GM18873 (cell line): ENCODE results near the gene ALDH1A3.

Source experiments
- ATAC-seq: cut with Tn5 transposase; IDR thresholded peaks from one replicate; pipeline ENCODE4 v1.9.1; 2021; ENCODE audit warnings: mild to moderate bottlenecking, moderate library complexity, moderate number of reproducible peaks; ENCODE audit not compliant: unreplicated experiment, low FRiP score

Gene ALDH1A3

DNA sequence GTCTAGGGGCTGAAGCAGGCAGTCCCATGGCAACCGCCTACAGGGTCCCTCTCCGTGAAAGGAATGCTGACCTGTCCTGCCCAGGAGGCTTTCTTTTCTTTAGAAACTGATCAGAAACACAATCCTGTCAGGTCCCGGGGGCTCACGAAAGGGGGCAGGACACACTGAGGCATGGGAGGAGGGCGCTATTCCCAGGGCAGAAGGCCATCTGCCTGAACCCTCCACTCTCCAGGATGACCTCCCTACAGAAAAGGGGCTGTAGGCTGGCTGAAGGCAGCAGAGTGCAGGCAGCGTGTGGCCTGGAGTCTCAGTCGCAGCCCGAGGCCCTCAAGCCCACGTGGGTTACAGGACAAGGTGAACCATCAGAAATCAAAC, 21.2 kb downstream of the ALDH1A3 start:
- ATAC-seq, result no peak

DNA sequence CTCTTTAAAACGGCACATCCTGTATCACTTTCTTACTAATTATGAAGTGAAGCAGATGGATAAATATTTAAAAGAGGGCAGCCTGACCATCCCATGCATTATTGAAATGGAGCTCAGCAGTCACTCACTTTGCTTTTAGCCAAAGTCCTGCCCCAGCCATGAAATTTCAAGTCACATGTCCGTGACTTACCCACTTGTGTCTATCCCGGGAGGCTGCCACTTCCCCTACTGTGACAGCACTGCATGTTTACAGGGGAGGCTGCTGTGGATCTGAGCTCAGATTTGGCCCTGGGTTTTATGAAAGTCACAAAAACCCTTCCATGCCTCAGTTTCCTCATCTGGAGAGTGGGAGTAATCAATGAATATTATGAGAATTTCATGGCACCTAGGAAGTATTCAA, 21.7 kb downstream of the ALDH1A3 start:
- no peak for ATAC-seq

DNA sequence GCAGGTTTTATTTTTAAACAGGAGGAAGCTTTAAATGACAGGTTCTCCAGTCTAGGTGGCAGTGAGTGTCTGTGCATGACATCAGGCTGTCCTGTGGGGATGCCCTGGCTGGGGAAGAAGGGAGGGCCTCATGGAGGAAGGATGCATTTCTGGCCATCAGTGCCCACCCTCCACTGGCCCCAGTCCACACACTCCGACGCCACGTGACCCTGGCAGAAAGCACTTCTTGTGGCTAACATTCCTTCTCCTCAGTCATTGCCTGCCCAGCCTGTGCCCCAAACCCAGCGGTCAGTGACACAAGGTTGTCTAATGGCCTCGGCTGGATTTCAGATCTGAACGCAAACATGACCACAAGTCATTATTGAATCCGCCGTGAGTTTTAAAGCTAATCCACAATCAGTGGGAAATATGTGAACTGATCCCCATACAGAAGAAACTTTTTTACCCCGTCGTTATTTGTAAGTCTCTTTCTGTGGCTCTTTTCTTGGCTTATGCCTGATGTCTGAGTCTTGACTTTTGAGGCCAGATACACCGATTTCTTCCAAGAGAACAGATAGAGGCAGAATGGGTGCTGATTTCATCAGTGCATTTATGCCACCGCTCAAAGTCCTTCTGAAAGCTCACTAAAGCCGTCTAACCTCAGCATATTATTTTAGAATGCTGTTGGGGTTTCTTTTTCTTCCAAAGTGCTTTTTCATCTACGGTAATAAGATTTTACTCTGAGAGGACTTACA, 22.2 kb downstream of the ALDH1A3 start:
- ATAC-seq, result no peak

DNA sequence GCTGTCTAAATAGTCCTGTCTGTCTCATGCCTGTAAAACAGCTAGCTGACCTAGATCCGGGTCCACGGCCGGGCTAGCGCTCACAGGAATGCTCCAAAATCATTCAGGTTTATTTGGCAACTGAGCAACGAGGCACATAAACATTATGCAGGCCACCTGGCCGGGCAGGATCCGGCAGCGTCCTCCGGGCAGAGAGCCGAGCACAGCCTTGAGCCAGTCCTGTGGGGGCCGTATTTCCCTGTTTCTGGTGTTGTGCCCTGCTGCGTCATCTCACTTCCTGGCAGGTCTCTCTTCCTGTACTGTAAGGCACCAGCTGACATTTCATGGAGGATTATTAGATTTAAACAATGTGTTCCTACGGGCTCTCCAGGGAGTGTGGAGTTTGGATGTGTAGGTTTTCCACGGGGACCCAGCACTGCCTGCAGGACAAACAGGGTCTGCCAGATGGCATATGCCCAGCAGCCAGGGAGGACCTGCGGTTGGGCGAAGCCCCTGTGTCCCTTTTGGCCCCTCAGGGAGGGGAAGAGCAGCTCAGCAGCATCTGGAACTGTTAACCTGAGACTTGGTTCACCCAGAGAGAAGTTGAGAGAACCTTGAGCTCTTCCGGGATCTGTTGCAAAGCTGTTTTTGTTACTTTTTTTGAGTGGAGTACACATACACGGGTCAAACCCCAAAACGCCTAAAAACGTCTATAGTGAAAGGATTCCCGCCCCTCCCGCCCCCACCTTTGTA, 23.0 kb downstream of the ALDH1A3 start:
- ATAC-seq, result no peak

DNA sequence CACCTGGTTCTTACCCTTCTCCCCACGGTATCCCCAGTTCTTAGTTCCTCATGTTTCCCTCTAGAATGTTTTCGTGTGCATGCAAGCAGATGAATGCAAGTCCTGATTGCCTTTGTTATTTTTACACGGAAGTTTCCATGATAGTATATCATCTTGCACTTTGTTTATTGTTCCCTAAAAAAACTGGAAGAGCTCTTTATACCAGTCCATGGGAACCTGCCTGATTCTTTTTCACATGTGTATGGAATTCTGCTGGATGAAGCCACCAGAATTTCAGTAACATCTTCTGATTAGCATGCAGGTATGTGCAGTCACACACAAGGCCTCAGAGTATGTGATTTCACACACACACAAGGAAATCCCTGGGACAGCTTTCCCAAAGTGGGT, 23.5 kb downstream of the ALDH1A3 start:
- ATAC-seq, result no peak

DNA sequence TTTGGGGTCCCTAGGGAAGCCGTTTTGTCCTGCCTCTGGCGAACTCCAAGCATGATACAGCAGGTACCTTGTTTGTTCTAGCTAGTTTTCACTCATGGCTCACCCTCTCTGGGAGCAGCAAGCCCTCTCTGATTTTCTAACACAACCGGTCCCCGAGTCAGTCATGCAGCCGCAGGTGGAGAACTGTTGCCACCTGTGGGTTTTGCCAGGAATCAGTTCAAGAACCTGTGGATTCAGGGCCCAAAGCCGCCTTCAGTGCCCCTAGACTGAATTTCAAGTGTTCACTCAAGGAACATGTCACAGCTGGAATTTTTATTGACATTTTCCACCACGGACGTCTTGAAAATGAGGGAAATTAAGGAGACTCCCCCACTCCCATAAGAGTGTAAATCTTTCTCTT, 26.2 kb downstream of the ALDH1A3 start:
- ATAC-seq, result no peak

DNA sequence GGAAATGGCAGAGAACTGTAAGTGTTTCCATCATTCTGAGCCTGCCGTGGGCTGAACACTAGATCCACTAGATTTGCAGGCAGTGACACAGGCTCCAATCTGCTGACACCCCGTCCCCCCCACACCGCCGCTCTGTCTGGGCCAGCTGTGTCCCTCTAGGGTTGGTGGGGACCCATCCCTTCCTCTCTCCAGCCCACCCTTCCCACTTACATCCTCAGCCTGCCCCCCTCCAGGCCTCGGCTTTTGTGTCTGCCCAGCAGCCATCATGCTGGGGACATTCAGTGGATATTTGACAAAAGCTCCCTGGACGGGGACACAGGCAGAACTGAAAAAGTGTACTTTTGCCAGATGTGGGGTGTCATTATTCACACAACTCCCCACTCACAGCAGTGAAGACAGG, 28.8 kb downstream of the ALDH1A3 start:
- ATAC-seq, result no peak

DNA sequence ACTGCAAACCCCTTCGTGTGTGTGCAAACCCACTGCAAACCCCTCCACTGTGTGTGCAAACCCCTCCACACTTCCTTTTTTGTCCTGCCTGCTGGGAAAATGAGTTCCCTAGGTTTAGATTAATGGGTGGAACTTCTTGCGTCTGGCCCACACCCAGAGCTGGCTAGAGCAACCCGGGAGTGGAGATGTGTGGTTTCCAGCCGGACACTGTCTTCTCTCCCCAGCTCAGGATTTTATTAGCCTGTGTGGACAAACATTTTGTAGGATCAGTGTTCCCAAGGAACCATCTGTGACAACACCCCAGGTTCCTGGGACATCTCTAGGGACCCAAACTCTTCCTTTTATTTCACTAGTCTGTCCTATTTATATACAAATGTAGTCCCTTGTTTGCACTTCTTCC, 29.9 kb downstream of the ALDH1A3 start:
- ATAC-seq, result no peak

DNA sequence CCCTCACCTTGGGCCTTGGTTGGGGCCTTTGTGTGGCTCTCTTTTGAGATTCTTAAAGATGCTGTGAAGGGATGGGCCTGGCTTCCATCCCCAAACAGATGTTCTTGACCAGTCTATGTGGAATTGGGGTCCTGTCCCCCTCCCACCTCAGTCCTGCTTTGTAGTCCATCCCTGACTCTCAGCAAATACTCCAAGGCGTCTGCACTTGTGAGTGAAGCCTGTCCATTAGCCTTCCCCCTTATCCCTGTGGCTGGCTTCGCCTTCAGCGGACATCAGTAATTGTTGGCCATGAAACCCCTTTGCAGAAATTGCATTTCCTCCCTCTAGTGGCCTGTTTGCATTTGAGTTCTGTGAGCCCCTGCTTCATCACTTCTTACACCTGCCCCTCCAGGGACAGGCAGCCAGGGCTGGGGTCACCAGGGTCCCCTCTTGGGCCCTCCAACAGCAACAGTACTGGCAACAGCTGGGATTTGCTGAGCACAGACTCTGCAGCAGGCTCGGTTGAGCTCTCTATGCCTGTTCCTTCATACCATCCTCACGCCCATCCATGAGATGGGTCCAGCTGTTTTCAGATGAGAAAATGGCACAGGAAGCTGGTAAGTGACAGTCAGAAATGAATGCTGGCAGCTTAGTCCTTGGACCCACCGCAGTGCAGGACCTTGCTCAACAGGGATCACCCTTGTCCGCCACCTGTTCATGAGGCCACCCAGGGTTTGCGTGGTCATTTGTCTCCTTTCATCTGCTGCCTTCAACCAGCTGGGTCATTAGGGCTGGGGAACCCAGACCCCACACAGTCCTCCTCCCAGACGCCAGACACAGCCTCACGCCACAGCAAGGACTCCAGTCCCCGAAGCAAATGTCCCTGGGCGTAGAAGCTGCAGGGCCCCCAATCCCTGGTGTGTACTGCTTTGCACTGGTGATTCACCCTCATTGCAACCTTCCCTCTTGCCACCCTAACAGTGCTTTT, 30.6 kb downstream of the ALDH1A3 start:
- no peak for ATAC-seq

DNA sequence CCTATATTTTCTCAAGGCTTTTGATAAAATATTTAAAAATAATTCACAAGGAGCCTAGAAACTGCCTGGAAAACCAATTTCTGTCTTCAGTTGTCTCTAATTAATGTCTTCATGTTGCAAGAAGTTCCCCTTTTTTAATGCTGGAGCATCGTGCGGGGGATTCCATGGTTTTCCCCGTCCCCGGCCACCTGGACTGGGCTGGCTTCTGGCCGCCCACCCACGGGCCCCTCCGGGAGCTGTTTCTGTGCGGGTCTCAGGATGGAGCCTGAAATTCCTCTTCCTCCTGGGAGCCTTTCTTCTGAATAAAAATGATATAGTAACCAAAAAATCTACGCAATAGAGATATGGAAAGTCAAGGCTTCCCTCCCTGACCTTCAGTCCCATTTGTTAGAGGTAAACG, 31.5 kb downstream of the ALDH1A3 start:
- no peak for ATAC-seq

DNA sequence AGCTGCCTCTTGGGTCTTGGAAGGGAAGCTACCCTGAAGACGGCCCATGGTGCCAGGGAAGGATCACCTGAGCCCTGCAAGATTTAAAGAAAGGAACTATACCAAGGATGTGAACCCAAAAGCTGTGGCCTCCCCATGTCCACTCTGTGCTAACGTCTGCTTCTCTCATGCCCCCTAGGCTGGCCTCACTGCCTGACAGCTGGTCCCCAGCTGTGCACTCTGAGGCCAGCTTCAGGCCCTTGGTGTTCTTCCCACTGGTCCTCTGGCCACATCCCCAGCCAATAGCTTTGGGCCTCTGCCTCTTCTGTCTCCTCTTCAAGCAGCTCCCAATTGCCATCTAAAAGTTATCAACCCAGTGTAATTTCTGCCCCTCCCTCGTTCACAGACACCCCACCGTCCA, 34.3 kb downstream of the ALDH1A3 start:
- no peak for ATAC-seq

DNA sequence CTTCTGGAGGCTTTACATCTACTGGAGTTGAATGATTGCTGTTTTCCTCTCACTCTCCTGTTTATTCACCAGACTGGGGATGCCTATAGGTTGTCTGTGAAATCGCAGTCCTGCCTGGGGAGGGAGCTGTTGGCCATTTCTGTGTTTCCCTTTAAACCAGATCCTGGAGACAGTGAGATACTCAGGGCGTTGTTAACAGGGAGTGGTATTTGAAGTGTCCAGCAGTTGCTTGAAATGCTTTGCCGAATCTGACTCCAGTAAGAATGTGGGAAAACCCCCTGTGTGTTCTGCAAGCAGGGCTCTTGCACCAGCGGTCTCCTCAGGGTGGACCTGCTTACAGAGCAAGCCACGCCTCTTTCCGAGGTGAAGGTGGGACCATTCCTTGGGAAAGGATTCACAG, 35.2 kb downstream of the ALDH1A3 start:
- no peak for ATAC-seq

DNA sequence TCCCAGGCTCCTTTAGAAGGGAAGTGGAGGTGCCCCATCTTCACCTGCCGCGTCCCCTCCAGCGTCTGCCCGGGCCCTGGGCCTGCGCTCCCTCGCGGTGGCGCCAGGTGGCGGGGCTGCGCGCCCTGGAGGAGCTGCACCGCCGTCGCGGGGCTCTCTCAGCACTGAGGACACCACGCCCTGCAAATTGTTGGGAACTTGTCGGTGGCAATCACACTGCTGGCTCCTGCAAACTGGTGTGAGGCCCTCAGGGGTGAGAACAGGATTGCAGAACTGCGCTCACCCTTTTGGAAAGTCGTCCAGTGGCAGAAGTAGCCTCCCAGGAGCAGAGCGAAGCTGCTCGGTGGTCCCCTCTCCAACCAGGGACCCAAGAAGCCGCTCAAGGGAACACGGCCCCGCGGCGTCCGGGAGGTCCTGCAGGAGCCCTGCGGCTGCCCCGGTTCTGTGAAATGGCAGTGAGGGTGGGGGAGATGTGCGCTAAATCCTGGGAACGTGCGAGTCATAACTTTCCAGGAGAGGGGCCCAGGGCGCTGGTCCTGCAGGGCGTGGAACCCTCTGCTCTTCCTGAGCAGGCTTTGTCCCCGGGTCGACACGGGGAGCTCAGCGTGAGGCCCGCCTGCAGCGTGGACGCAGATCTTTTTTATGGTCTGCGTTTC, 38.5 kb downstream of the ALDH1A3 start:
- no peak for ATAC-seq

DNA sequence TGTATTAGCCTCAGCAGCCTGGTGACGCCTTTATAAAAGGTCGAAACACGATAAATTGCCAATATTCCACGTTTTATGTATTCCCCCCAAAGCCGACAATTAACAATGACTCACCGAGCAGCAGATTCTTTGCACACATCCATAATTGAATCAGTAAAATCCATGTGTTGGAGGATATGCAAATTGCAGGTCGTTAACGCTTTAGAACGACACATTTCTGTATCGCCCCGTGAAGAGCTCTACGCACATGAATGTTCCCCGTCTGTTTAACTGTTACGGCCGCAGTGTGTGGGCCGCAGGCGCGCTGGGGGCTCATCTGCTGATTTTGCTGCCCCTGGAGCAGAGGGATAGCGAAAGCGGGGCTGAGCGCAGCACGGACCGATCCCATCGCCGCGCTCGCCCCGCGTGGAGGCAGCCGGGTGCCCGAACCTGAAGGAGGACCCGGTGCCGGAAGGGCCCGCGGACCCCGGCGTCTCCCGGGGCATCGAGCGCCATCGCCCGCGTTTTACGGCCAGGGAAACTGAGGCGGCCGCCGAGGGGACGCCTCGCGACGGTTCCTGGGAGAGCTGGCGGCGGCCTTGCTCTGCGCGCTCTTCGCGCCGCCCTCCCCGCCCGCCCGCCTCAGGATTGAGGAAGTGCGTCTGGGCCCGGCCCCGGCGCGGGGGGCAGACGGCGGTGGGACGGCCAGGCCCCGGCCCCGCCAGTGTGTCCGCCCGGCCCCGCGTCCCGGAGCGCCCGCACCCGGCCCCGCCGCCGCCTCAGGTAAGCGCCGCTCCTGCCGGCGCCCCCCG, 39.3 kb downstream of the ALDH1A3 start, which contains the start of gene LRRK1:
Gene LRRK1, plus strand, starts transcription at position 668 of the 791 bp plus-strand sequence. CDS start 5,276 bp downstream, outside the sequence.
- no peak for ATAC-seq

DNA sequence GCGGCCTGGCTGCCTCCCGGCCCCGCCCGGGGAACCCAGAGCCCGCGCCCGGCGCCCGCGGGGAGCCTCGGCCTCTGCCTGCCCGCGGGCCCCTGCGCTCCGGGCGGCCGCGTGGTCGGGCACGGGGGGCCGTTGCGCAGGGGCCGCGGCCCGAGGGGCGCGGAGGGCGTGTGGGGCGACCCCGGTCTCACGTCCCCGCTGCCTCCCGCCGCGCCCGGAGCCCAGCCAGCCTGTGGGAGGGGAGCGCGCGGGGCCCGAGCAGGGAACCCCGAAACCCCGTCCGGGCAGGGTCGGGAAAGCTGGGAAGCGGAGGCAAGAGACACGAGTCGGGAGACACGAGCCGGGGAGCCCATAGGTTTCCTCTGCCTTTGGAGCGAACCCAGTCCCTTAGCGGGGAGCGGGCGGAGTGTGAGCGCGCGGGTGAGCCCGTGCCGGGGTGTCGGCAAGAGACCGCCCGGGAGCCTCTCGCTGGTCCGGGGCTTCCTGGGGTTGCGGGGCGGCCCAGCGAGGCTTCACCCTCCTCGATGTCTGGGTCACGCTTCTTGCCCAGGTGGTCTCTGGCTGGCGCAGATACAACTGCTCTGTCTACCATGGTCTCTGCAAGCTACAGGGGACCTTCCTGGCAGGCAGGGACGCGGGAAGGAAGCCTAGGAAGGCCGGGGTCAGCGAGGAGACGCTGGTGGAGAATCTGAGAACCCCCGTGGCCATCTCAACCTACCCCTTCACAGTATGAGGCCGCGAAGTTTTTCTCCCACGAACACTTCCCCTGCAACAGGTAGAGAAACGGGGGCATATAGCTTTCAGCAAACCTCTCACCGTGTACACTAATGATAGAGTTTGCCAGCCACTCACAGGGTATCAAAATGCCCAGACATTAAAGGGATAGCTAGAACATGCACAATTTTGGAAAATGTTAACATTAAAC, 40.1 kb downstream of the ALDH1A3 start:
- no peak for ATAC-seq

DNA sequence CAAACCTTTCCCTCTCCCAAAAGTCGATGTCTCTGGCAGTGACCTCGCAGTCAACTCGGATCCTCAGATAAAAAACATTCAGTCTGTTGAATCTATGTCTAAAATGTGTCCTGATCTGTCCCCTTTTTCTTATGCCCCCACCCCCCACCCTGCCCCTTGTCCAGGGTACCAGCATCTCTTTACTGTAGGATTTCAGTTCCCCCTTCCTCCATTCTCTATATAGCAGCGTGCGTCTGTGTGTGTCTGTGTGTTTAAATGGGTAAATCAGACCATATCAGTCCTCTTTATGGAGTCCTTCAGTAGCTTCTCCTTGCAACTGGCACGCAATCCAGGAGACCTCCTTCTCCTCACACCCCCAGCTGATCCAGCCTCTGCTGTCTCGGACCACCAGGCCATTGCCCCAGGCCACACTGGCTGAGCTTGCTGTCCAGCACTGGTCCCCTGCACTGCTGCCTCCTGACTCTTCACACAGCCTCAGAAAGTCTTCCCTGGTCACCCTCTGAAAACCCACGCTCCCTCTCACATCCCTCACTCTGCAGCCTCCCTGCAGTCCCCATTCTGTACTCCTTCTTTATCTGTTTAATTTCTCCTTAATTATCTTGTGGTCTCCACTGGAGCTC, 41.0 kb downstream of the ALDH1A3 start:
- ATAC-seq, result no peak

DNA sequence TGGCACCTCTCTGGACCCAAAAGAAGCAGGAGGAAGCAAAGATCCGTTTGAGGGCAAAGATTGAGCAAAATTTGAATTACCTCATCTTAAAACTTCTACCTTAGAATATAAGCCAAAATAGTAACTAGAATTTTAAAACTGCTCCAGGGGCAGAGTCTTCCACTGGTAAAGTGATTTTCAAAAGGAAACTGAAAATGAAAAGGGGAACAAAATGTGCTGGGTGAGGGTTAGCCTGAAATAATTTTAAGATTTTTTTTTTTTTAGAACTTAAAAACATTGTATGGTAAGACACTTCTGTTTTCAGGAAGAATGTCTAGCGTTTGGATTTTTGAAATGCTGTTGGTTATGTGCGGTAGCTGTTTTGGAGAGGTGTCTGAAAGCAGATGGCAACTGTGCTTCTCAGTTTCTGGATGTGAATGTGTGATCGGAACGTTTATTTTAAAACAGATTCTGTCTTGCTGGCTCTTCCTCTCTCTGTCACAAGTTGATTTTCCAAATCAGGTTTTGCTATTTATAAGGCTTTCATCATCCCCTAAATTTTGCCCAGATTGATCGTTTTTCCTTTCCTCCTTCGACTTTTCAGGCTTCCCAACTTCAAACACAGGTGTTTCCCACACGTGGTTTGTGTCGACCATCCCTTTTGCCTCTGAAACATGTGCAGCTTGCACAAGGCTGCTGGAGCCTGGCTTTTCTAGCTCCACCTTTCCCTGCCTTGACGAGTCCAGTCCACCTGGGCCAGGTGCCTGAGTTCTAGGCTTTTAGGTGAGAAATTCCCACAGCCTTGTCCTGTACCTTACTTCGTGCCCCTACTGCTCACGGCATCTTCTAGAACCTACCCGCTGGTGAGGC, 42.8 kb downstream of the ALDH1A3 start:
- ATAC-seq, result no peak
